Hepatocyte (in vitro differentiated cells): Measurements from ENCODE around the gene PHGDH.

Experiments used
- EZH2 ChIP-seq: fragments of 200-600 bp; sonication (generic); IDR thresholded peaks from 2 replicates; pipeline ENCODE4 v1.6.1; 2016; ENCODE audit warnings: antibody characterized with exemption, mild to moderate bottlenecking, borderline replicate concordance
- EZH2phosphoT487 ChIP-seq: fragments of 200-600 bp; sonication (generic); IDR thresholded peaks from one replicate; pipeline ENCODE4 v1.6.1; 2018; ENCODE audit warnings: antibody characterized with exemption, mild to moderate bottlenecking, low read depth, moderate library complexity; ENCODE audit not compliant: unreplicated experiment, severe bottlenecking
- TF ChIP-seq, protein P1 (sequence below): fragments of 200-600 bp; sonication (generic); IDR thresholded peaks from 2 replicates; pipeline ENCODE4 v1.5.1; 2016; ENCODE audit warnings: antibody characterized with exemption, mild to moderate bottlenecking; ENCODE audit not compliant: poor library complexity

DNA sequence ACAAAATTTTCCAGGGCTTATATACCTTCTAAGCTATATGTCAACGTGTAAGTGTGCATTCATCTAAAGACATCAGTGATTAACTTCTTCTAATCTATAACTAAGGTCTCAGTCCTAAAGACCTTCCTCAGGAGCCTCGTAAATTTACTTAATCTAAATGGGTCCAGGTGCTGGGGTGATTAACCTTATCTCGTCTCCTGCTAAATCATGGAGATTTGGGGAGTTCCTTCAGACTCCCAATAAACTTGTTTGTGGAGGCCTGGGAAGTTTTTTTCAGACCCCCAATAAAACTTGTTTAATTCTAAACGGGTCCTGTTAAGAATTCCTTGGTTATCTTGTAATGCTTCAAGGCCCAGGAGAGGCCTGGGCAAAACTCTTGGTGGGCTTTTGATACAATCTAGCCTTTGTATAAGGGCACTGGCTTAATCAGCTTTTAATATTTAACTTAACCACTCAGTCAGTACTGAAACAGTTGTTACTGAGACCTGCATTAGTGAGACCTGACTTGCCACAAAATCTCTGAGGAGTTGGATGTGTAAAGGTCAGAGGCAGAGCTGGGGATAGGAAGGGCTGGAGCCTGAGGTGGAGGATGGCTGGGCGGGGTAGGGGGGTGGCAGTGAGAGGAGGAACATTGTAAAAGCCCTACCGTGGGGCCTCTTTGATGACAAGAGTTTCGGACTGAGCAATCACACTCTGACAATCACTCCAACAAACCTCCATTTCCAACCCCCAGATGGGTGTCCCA, 63.2 kb downstream of the PHGDH start:
- TF ChIP-seq EZH2 = no peak
- TF ChIP-seq, protein P1, sequence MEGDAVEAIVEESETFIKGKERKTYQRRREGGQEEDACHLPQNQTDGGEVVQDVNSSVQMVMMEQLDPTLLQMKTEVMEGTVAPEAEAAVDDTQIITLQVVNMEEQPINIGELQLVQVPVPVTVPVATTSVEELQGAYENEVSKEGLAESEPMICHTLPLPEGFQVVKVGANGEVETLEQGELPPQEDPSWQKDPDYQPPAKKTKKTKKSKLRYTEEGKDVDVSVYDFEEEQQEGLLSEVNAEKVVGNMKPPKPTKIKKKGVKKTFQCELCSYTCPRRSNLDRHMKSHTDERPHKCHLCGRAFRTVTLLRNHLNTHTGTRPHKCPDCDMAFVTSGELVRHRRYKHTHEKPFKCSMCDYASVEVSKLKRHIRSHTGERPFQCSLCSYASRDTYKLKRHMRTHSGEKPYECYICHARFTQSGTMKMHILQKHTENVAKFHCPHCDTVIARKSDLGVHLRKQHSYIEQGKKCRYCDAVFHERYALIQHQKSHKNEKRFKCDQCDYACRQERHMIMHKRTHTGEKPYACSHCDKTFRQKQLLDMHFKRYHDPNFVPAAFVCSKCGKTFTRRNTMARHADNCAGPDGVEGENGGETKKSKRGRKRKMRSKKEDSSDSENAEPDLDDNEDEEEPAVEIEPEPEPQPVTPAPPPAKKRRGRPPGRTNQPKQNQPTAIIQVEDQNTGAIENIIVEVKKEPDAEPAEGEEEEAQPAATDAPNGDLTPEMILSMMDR = no peak
- TF ChIP-seq EZH2phosphoT487 = no peak
